HG02852 (cell line): Measurements from ENCODE around the gene FERMT3.
"Not testable (repeated sequence)": the region's sequence is repeated elsewhere in the genome, so short reads cannot be mapped to it uniquely, and the experiment has no call there.

Experiments
- ATAC-seq: cut with Tn5 transposase; IDR thresholded peaks from one replicate; pipeline ENCODE4 v1.9.1; 2021; ENCODE audit warnings: mild to moderate bottlenecking, moderate library complexity; ENCODE audit not compliant: unreplicated experiment

FERMT3 gene

GRCh38 chr11:64206457-64207255, at the start of gene FERMT3:
Gene FERMT3, plus strand, starts transcription at chr11:64206721. Its CDS starts 644 bp downstream, at chr11:64207365.
- ATAC-seq = peak; percentile 41

- ATAC-seq = no peak
Measured at GRCh38 chr11:64157631-64158394, 48.7 kb upstream of the FERMT3 start.

- ATAC-seq = no peak
Measured at GRCh38 chr11:64161037-64161436, 45.5 kb upstream of the FERMT3 start.

GRCh38 chr11:64162769-64163168, 43.8 kb upstream of the FERMT3 start:
- ATAC-seq = not testable (repeated sequence)

- ATAC-seq = no peak
Measured at GRCh38 chr11:64163951-64164350, 42.6 kb upstream of the FERMT3 start.

- ATAC-seq = no peak
Measured at GRCh38 chr11:64164392-64165312, 41.9 kb upstream of the FERMT3 start.

- no peak for ATAC-seq
Measured at GRCh38 chr11:64165481-64165841, 41.1 kb upstream of the FERMT3 start.

- peak; percentile 88 for ATAC-seq
Measured at GRCh38 chr11:64165842-64166635, 40.5 kb upstream of the FERMT3 start, which contains the start of gene MACROD1. Gene MACROD1, minus strand, starts transcription at chr11:64166113. Its CDS starts 119 bp downstream, at chr11:64165994.

GRCh38 chr11:64170419-64170818, 36.1 kb upstream of the FERMT3 start:
- ATAC-seq = no peak

GRCh38 chr11:64173616-64174355, 32.7 kb upstream of the FERMT3 start:
- no peak for ATAC-seq

- no peak for ATAC-seq
Measured at GRCh38 chr11:64176751-64177150, 29.8 kb upstream of the FERMT3 start.

- no peak for ATAC-seq
Measured at GRCh38 chr11:64178203-64178602, 28.3 kb upstream of the FERMT3 start.

GRCh38 chr11:64178951-64179639, 27.4 kb upstream of the FERMT3 start:
- ATAC-seq = no peak

GRCh38 chr11:64180891-64181290, 25.6 kb upstream of the FERMT3 start:
- no peak for ATAC-seq

GRCh38 chr11:64181506-64182411, 24.8 kb upstream of the FERMT3 start:
- ATAC-seq = no peak

- ATAC-seq = no peak
Measured at GRCh38 chr11:64183890-64184289, 22.6 kb upstream of the FERMT3 start.

GRCh38 chr11:64185175-64185692, 21.3 kb upstream of the FERMT3 start:
- peak; percentile 18 for ATAC-seq
